HG02884 (cell line): ENCODE measurements around the gene TP73.

Experiments
- ATAC-seq: cut with Tn5 transposase; IDR thresholded peaks from one replicate; pipeline ENCODE4 v1.9.1; 2021; ENCODE audit warnings: mild to moderate bottlenecking, moderate library complexity; ENCODE audit not compliant: unreplicated experiment

Gene TP73

GRCh38 chr1:3759164-3759563 is 106.8 kb downstream of the TP73 start:
- ATAC-seq = no peak

GRCh38 chr1:3759796-3760195 is 107.5 kb downstream of the TP73 start:
- ATAC-seq = no peak

GRCh38 chr1:3761296-3762010 is 109.1 kb downstream of the TP73 start:
- no peak for ATAC-seq

GRCh38 chr1:3762151-3762872 is 110.0 kb downstream of the TP73 start:
- ATAC-seq = no peak

- no peak for ATAC-seq
Observed at GRCh38 chr1:3762873-3763228, 110.5 kb downstream of the TP73 start.

GRCh38 chr1:3763351-3764125 is 111.2 kb downstream of the TP73 start:
- ATAC-seq = no peak

GRCh38 chr1:3767328-3767925 is 115.1 kb downstream of the TP73 start:
- no peak for ATAC-seq

GRCh38 chr1:3768811-3769390 is 116.6 kb downstream of the TP73 start:
- no peak for ATAC-seq

GRCh38 chr1:3770047-3770765 is 117.9 kb downstream of the TP73 start:
- ATAC-seq = no peak

- ATAC-seq = no peak
Observed at GRCh38 chr1:3771108-3772026, 119.1 kb downstream of the TP73 start.

GRCh38 chr1:3772027-3772714 is 119.9 kb downstream of the TP73 start:
- ATAC-seq = peak; percentile 59

- ATAC-seq = no peak
Observed at GRCh38 chr1:3772715-3773571, 120.6 kb downstream of the TP73 start, which contains the start of gene SMIM1. Gene SMIM1, plus strand, starts transcription at chr1:3772749. Its CDS starts 2,625 bp downstream, at chr1:3775374.

- ATAC-seq = no peak
Observed at GRCh38 chr1:3773572-3774275, 121.4 kb downstream of the TP73 start.

- ATAC-seq = no peak
Observed at GRCh38 chr1:3774276-3774945, 122.1 kb downstream of the TP73 start.

GRCh38 chr1:3774946-3775489 is 122.7 kb downstream of the TP73 start:
- no peak for ATAC-seq
